OCI-LY1 (cell line): ENCODE measurements around the gene ARL17B.
"Not testable (repeated sequence)": the region's sequence is repeated elsewhere in the genome, so short reads cannot be mapped to it uniquely, and the experiment has no call there.

Experiments used
- H2AFZ ChIP-seq: fragments of 200-600 bp; sonication (generic), shearing (Covaris generic); 2 replicates; pipeline ENCODE4 v1.6.0; 2014; ENCODE audit warnings: antibody characterized with exemption, mild to moderate bottlenecking, low read length
- H3F3A ChIP-seq: fragments of 200-600 bp; sonication (generic), shearing (Covaris generic); 2 replicates; pipeline ENCODE4 v1.6.0; 2014; ENCODE audit warnings: mild to moderate bottlenecking, antibody characterized with exemption, low read length, moderate library complexity; ENCODE audit not compliant: insufficient read depth
- H3K27ac ChIP-seq: fragments of 200-600 bp; sonication (generic); 2 replicates; pipeline ENCODE4 v1.5.1; 2014; ENCODE audit warnings: low read length, mixed run types, mild to moderate bottlenecking, low read depth; ENCODE audit not compliant: poor library complexity, severe bottlenecking
- H3K27me3 ChIP-seq: fragments of 200-600 bp; sonication (generic); 2 replicates; pipeline ENCODE4 v1.6.0; 2014; ENCODE audit warnings: antibody characterized with exemption, mild to moderate bottlenecking, low read length, moderate library complexity; ENCODE audit not compliant: insufficient read depth
- H3K36me3 ChIP-seq: fragments of 200-600 bp; sonication (generic); 2 replicates; pipeline ENCODE4 v1.6.1; 2014; ENCODE audit warnings: mild to moderate bottlenecking, antibody characterized with exemption, low read length, moderate library complexity, mixed read lengths; ENCODE audit not compliant: insufficient read depth
- H3K4me1 ChIP-seq: fragments of 200-600 bp; sonication (generic); 2 replicates; pipeline ENCODE4 v1.5.1; 2014; ENCODE audit warnings: mild to moderate bottlenecking, low read length, moderate library complexity; ENCODE audit not compliant: insufficient read depth, severe bottlenecking
- H3K4me2 ChIP-seq: fragments of 200-600 bp; sonication (generic), shearing (Covaris generic); 2 replicates; pipeline ENCODE4 v1.6.1; 2014; ENCODE audit warnings: low read length
- H3K4me3 ChIP-seq: fragments of 200-600 bp; sonication (generic); 2 replicates; pipeline ENCODE4 v1.5.1; 2014; ENCODE audit warnings: low read length, low read depth, mild to moderate bottlenecking, mixed read lengths; ENCODE audit not compliant: poor library complexity, severe bottlenecking
- H3K79me2 ChIP-seq: fragments of 200-600 bp; shearing (Covaris generic); 2 replicates; pipeline ENCODE4 v1.6.1; 2016; ENCODE audit warnings: mixed run types, low read length, mixed read lengths; ENCODE audit not compliant: insufficient read depth
- H3K9ac ChIP-seq: fragments of 200-600 bp; sonication (generic), shearing (Covaris generic); 2 replicates; pipeline ENCODE4 v1.6.1; 2014; ENCODE audit warnings: mild to moderate bottlenecking, low read length, mixed read lengths
- H3K9me2 ChIP-seq: fragments of 200-600 bp; sonication (generic), shearing (Covaris generic); 2 replicates; pipeline ENCODE4 v1.6.1; 2014; ENCODE audit warnings: low read depth, mild to moderate bottlenecking, low read length, mixed read lengths
- H3K9me3 ChIP-seq: fragments of 200-600 bp; shearing (Covaris generic); 2 replicates; pipeline ENCODE4 v1.6.1; 2014; ENCODE audit warnings: low read length, mixed read lengths
- H4K20me1 ChIP-seq: fragments of 200-600 bp; sonication (generic), shearing (Covaris generic); 2 replicates; pipeline ENCODE4 v1.6.0; 2016; ENCODE audit warnings: mild to moderate bottlenecking, low read length; ENCODE audit not compliant: insufficient read depth

ARL17B gene

DNA sequence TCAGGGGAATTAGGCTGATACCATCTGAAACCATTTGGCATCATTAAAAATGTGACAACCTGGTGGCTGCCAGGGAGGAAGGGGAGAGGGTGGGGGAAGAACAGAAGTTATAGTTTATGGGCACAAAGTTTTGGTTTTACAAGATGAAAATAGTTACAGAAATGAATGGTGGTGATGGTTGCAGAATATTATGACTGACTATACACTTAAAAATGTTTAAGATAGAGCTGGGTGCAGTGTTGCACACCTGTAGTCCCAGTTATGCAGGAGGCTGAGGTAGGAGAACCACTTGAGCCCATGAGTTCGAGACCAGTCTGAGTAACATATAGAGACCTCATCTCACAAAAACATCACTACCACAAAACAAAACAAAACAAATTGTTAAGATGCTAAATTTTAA, 12.5 kb downstream of the ARL17B start:
- not testable (repeated sequence) for H4K20me1 ChIP-seq, H3K9me3 ChIP-seq, H3K9me2 ChIP-seq, H3K9ac ChIP-seq, H3K36me3 ChIP-seq, H3K4me1 ChIP-seq, H3K4me2 ChIP-seq, H3F3A ChIP-seq, H3K27me3 ChIP-seq, H3K79me2 ChIP-seq, H3K27ac ChIP-seq, H3K4me3 ChIP-seq, H2AFZ ChIP-seq

DNA sequence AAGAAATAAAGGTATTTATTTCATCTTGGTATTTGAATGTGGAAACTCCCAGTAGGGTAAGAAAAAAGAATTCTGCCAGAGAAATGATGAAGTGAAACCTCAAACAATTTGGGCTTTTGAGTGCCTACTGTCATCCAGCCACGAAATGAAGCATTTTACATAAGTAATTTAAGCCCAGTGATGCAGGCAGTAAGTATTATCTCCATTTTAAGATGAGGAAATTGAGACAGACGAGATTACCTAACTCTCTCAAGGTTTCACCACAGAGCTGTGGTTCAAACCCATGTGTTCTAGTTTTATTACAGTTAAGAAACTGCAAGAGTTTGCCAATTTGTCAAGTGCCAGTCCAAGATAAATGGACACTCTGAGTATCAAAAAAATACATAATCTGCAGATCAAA, 13.2 kb downstream of the ARL17B start:
- H3K27ac ChIP-seq = peak overlapping the region; percentile 59
- H3K79me2 ChIP-seq, H4K20me1 ChIP-seq, H3K9ac ChIP-seq, H3K27me3 ChIP-seq, H3K4me3 ChIP-seq, H3K36me3 ChIP-seq, H3K9me3 ChIP-seq, H2AFZ ChIP-seq, H3F3A ChIP-seq, H3K4me2 ChIP-seq, H3K4me1 ChIP-seq, H3K9me2 ChIP-seq: not testable (repeated sequence)

DNA sequence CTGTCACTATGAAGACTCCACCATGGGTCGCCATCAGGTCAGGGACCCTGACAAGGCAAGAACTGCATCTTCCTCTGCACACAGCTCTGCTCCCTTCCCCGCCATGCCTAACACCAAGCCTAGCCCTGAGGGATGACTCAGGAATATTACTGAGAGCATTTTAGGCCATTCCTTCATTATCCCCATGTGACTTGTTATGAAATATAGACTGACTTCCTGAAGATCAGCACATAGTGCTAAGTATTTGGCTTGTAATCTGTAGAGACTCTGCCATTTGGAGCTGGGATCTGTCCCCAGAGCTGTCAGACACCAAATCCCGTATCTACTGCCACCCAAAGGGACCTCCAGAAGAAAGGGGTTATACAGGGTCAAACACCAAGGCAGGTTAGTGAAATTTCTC, 19.4 kb downstream of the ARL17B start:
- not testable (repeated sequence) for H3K9ac ChIP-seq, H3K27ac ChIP-seq, H3K4me3 ChIP-seq, H3F3A ChIP-seq, H3K4me2 ChIP-seq, H3K9me3 ChIP-seq, H3K9me2 ChIP-seq, H3K79me2 ChIP-seq, H2AFZ ChIP-seq, H3K4me1 ChIP-seq, H3K36me3 ChIP-seq, H4K20me1 ChIP-seq, H3K27me3 ChIP-seq

- not testable (repeated sequence) for H3K4me1 ChIP-seq, H3F3A ChIP-seq, H3K79me2 ChIP-seq, H4K20me1 ChIP-seq, H3K9ac ChIP-seq, H3K27me3 ChIP-seq, H2AFZ ChIP-seq, H3K36me3 ChIP-seq, H3K27ac ChIP-seq, H3K9me3 ChIP-seq, H3K4me3 ChIP-seq, H3K9me2 ChIP-seq, H3K4me2 ChIP-seq
These were observed 20.3 kb downstream of the ARL17B start for GRCh38 chr17:46341220-46341619.

DNA sequence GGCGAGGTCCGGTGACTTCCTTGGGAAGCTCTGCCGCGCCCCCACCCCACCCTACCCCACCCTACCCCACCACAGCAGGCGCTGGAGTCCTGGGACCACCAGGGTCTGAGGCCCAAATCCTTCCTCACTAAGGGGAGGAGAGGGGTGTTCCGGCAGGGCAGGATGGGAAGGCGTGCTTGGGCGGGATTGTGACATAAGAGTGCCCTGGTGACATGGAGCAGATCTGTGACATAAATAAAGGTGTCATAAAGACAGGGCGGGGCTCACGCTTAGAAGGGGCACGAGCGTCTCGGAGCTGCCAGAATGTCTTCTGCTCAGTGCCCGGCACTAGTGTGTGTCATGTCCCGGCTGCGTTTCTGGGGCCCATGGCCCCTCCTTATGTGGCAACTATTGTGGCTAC, 66.7 kb downstream of the ARL17B start, which contains the start of gene LRRC37A:
Gene LRRC37A, plus strand, starts transcription at position 301 of the 400 bp plus-strand sequence. Its CDS starts 3 bp downstream, at position 304.
- H3K4me2 ChIP-seq, H3K9ac ChIP-seq, H3K9me2 ChIP-seq, H3K27ac ChIP-seq, H4K20me1 ChIP-seq, H2AFZ ChIP-seq, H3K36me3 ChIP-seq, H3K4me3 ChIP-seq, H3F3A ChIP-seq, H3K27me3 ChIP-seq, H3K9me3 ChIP-seq, H3K79me2 ChIP-seq: not testable (repeated sequence)
- peaks cover 14% of the 10 kb centered on the region for H3K4me1 ChIP-seq

DNA sequence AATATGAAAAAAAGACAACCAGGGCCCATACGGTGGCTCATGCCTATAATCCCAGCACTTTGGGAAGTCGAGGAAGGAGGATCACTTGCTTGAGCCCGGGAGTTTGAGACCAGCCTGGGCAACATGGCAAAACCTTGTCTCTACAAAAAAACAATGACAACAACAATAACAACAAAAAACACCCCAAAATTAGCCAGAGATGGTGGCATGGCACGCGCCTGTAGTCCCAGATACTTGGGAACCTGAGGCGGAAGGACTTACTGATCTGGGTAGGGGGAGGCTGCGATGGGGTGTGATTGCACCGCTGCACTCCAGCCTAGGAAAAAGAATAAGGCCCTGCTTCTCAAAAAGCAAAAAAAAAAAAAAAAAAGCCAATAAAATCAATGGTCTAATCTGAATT, 69.9 kb downstream of the ARL17B start:
- not testable (repeated sequence) for H3K9me2 ChIP-seq, H3K4me2 ChIP-seq, H3F3A ChIP-seq, H2AFZ ChIP-seq, H3K9me3 ChIP-seq, H3K9ac ChIP-seq, H3K27me3 ChIP-seq, H3K79me2 ChIP-seq, H3K4me3 ChIP-seq, H3K36me3 ChIP-seq, H4K20me1 ChIP-seq
- peak overlapping the region; percentile 64 for H3K27ac ChIP-seq
- H3K4me1 ChIP-seq = peaks cover 14% of the 10 kb centered on the region

DNA sequence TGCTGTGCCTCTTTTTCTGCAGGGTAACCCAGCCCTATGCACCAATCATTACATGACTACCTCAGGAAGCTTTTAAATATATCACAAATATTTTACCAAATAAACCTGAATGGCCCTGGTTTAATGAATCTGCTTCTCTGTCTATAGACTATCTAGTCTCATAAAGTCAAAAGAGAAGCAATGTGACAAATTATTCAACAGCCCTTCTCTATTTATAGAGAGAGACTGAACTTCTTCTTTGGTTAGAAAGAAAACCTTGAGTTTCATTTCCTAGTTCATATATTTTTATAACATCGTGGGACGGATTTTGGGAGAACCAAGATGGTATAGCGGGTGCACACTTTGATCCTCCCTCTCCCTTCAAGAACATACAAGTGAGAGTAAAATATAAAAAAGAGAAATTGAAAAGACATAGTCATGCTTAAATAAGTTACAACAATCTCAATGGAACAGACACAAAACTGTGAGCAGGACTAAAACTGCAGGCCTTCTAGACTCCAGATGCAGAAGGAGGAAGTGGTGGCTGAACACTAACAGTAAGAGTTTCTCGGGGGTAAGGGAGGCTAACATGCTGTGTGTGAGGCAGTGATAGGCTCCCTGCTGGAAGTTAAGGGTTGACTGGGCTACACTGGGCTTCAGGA, 70.5 kb downstream of the ARL17B start:
- H2AFZ ChIP-seq, H3F3A ChIP-seq, H3K9me2 ChIP-seq, H3K9me3 ChIP-seq, H3K79me2 ChIP-seq, H3K4me3 ChIP-seq, H3K27me3 ChIP-seq, H4K20me1 ChIP-seq, H3K9ac ChIP-seq, H3K36me3 ChIP-seq: not testable (repeated sequence)
- peaks cover 14% of the 10 kb centered on the region for H3K4me1 ChIP-seq
- peak overlapping the region; percentile 64 for H3K27ac ChIP-seq
- H3K4me2 ChIP-seq = peak overlapping the region; percentile 37

GRCh38 chr17:46287587-46287986, 74.0 kb downstream of the ARL17B start:
- H4K20me1 ChIP-seq, H3K9me2 ChIP-seq, H3K9me3 ChIP-seq, H3K4me3 ChIP-seq, H3K9ac ChIP-seq, H3F3A ChIP-seq, H3K4me2 ChIP-seq, H3K79me2 ChIP-seq, H2AFZ ChIP-seq, H3K36me3 ChIP-seq, H3K27me3 ChIP-seq, H3K27ac ChIP-seq: not testable (repeated sequence)
- peaks cover 14% of the 10 kb centered on the region for H3K4me1 ChIP-seq
